T-helper 1 cell treated with Interleukin-12 subunit alpha and Interleukin-12 subunit beta and Interleukin-4 antibody, amounts not matched to agents 30 ng/mL and 1 ng/mL, for 36 hours (primary cell): ENCODE measurements around the gene ADGRF3. TPM values are rescaled to one million over a fixed set of nuclear protein-coding genes. Genes with fewer than 3 reads are reported as not detected.
"Not testable (repeated sequence)": the region's sequence is repeated elsewhere in the genome, so short reads cannot be mapped to it uniquely, and the experiment has no call there.

ENCODE experiments used
- intact Hi-C: fragments of 100-400 bp; cut with micrococcal nuclease; formaldehyde crosslinking; loops from one replicate; pipeline ENCODE4 v1.15.1; 2024
- total RNA-seq: library from RNA; stranded (reverse); gene quantifications from 2 replicates; pipeline ENCODE4 v1.2.3, GENCODE V29; 2022

The ADGRF3 gene
- total RNA-seq, 1 donor from 2014 or later = 3.9 TPM

- intact Hi-C loops = no loop called here
These were observed 4.9 kb upstream of the ADGRF3 start for GRCh38 chr2:26351375-26352090.

GRCh38 chr2:26349690-26350089, 3.1 kb upstream of the ADGRF3 start:
- intact Hi-C loops = loop anchor here (5.0 to 10.0 kb wide), 6 partner anchors 48 to 1377 kb away; partner anchors contain the start of genes DNAJC27, DTNB, OST4 and PPM1G

- intact Hi-C loops = loop anchor here (1.0 to 10.0 kb wide), 8 partner anchors 29 to 1375 kb away; partner anchors contain the start of genes DNAJC27, DTNB, OST4 and PPM1G
These were observed 787 bp upstream of the ADGRF3 start for GRCh38 chr2:26347286-26347865.

GRCh38 chr2:26345545-26346453, 790 bp downstream of the ADGRF3 start, which contains the start of gene SELENOI:
SELENOI (plus strand) TSS chr2:26346143; CDS start chr2:26346233, 90 bp downstream.
- intact Hi-C loops = loop anchor here (1.0 to 10.0 kb wide), 20 partner anchors 15 to 1373 kb away; partner anchors contain the start of genes ASXL2, DNAJC27, DTNB and KIF3C

GRCh38 chr2:26345283-26345544, 1.4 kb downstream of the ADGRF3 start:
- intact Hi-C loops = loop anchor here (1.0 to 10.0 kb wide), 12 partner anchors 15 to 1373 kb away; partner anchors contain the start of genes DNAJC27, DTNB, KIF3C and NRBP1

GRCh38 chr2:26344581-26345282, 1.9 kb downstream of the ADGRF3 start:
- intact Hi-C loops = loop anchor here (1.0 to 10.0 kb wide), 12 partner anchors 14 to 1372 kb away; partner anchors contain the start of genes DNAJC27, DTNB, KIF3C and NRBP1

GRCh38 chr2:26340831-26341230, 5.8 kb downstream of the ADGRF3 start:
- intact Hi-C loops = loop anchor here (10.0 kb wide), 1 partner anchor 746 kb away; no protein-coding TSS in a partner anchor

- intact Hi-C loops = no loop called here
These were observed 9.3 kb downstream of the ADGRF3 start for GRCh38 chr2:26337298-26337697.

- intact Hi-C loops = no loop called here
These were observed 9.9 kb downstream of the ADGRF3 start for GRCh38 chr2:26336719-26337118.

GRCh38 chr2:26335231-26335630, 11.4 kb downstream of the ADGRF3 start:
- intact Hi-C loops = no loop called here

- intact Hi-C loops = no loop called here
These were observed 13.3 kb downstream of the ADGRF3 start for GRCh38 chr2:26333293-26333692.

GRCh38 chr2:26331321-26331720, 15.3 kb downstream of the ADGRF3 start:
- intact Hi-C loops = loop anchor here (2.0 kb wide), 2 partner anchors 33 to 97 kb away; no protein-coding TSS in a partner anchor

GRCh38 chr2:26330604-26331003, 16.0 kb downstream of the ADGRF3 start:
- intact Hi-C loops = loop anchor here (1.0 to 2.0 kb wide), 10 partner anchors 15 to 379 kb away; partner anchors contain the start of genes HADHA and HADHB

GRCh38 chr2:26330114-26330549, 16.5 kb downstream of the ADGRF3 start:
- intact Hi-C loops = loop anchor here (1.0 to 2.0 kb wide), 10 partner anchors 15 to 379 kb away; partner anchors contain the start of genes HADHA and HADHB

- intact Hi-C loops = not testable (repeated sequence)
These were observed 17.5 kb downstream of the ADGRF3 start for GRCh38 chr2:26329083-26329482.

GRCh38 chr2:26327291-26328272, 19.0 kb downstream of the ADGRF3 start:
- intact Hi-C loops = no loop called here

GRCh38 chr2:26326514-26326913, 20.1 kb downstream of the ADGRF3 start:
- intact Hi-C loops = no loop called here

GRCh38 chr2:26325851-26326250, 20.7 kb downstream of the ADGRF3 start:
- intact Hi-C loops = no loop called here

- intact Hi-C loops = no loop called here
These were observed 21.7 kb downstream of the ADGRF3 start for GRCh38 chr2:26324903-26325302.
